Stomach (tissue), 4 donors: ENCODE measurements around the gene DENND1C.

Experiments used
- CTCF ChIP-seq, 7 experiments: fragments of 450-650 bp in 4 of 7; fragments of 200-600 bp in 3 of 7; sonication (generic) in 3 of 7; IDR thresholded peaks; one replicate each; pipeline ENCODE4 v1.5.1; 2016 to 2019; ENCODE audit warnings: antibody characterized with exemption in 7 of 7, control low read depth in 2 of 7, mild to moderate bottlenecking in 1 of 7
- POLR2A ChIP-seq, 4 donors: fragments of 450-650 bp; IDR thresholded peaks; one replicate each; pipeline ENCODE4 v1.6.1; 2016; ENCODE audit warnings: antibody characterized with exemption in 4 of 4, control low read depth in 2 of 4, mild to moderate bottlenecking in 1 of 4, moderate library complexity in 1 of 4

- TF ChIP-seq POLR2A (IDR thresholded peaks at IDR 0.05) = no peak
- TF ChIP-seq CTCF (IDR thresholded peaks at IDR 0.05) = no peak
Measured at GRCh38 chr19:6503407-6504201, 22.0 kb upstream of the DENND1C start.
